HepG2 (cell line): ENCODE results near the gene TOR2A. TPM values are rescaled to one million over a fixed set of nuclear protein-coding genes. Genes with fewer than 3 reads are reported as not detected.

Experiments used
- ATAD3A ChIP-seq: sonication (generic); formaldehyde crosslinking; IDR thresholded peaks from 2 replicates; pipeline ENCODE4 v1.4.0; 2020; ENCODE audit warnings: missing genetic modification reagents
- BORCS8-MEF2B ChIP-seq: sonication (generic); formaldehyde crosslinking; IDR thresholded peaks from 2 replicates; pipeline ENCODE4 v1.8.0; 2022; ENCODE audit warnings: mild to moderate bottlenecking, missing genetic modification reagents
- CCDC6 ChIP-seq: sonication (generic); formaldehyde crosslinking; IDR thresholded peaks from 2 replicates; pipeline ENCODE4 v1.8.1; 2022; ENCODE audit warnings: mild to moderate bottlenecking, missing genetic modification reagents, moderate library complexity
- ESRRA ChIP-seq: sonication (generic); formaldehyde crosslinking; IDR thresholded peaks from 2 replicates; pipeline ENCODE4 v1.5.1; 2020; ENCODE audit warnings: mild to moderate bottlenecking, low read depth, missing genetic modification reagents
- GABPB1 ChIP-seq: IDR thresholded peaks from 2 replicates; pipeline ENCODE4 v1.6.1; 2016; ENCODE audit warnings: mild to moderate bottlenecking, missing genetic modification reagents, moderate library complexity, missing compliant biosample characterization
- GATAD2A ChIP-seq: IDR thresholded peaks from 2 replicates; pipeline ENCODE4 v1.6.1; 2016
- KAT8 ChIP-seq: IDR thresholded peaks from 2 replicates; pipeline ENCODE4 v1.6.1; 2016; ENCODE audit warnings: missing genetic modification reagents, missing compliant biosample characterization
- MED8 ChIP-seq: sonication (generic); formaldehyde crosslinking; IDR thresholded peaks from 2 replicates; pipeline ENCODE4 v1.8.1; 2023; ENCODE audit warnings: mild to moderate bottlenecking, missing genetic modification reagents; ENCODE audit not compliant: insufficient replicate concordance
- NFYC ChIP-seq: IDR thresholded peaks from 2 replicates; pipeline ENCODE4 v1.6.1; 2016; ENCODE audit warnings: missing genetic modification reagents, missing compliant biosample characterization
- THAP11 ChIP-seq: IDR thresholded peaks from 2 replicates; pipeline ENCODE4 v1.6.1; 2016; ENCODE audit warnings: missing biosample characterization, missing genetic modification reagents
- ZNF121 ChIP-seq: sonication (generic); formaldehyde crosslinking; IDR thresholded peaks from 2 replicates; pipeline ENCODE4 v1.5.0; 2020; ENCODE audit warnings: mild to moderate bottlenecking, missing genetic modification reagents
- ZNF205 ChIP-seq: IDR thresholded peaks from 2 replicates; pipeline ENCODE4 v1.6.1; 2018; ENCODE audit warnings: missing biosample characterization, missing genetic modification reagents
- ZNF264 ChIP-seq: sonication (generic); formaldehyde crosslinking; IDR thresholded peaks from 2 replicates; pipeline ENCODE4 v1.4.0; 2020; ENCODE audit warnings: missing genetic modification reagents
- ZNF274 ChIP-seq: sonication (generic); formaldehyde crosslinking; IDR thresholded peaks from 2 replicates; pipeline ENCODE4 v1.5.1; 2020; ENCODE audit warnings: mild to moderate bottlenecking, missing genetic modification reagents
- ZNF317 ChIP-seq: sonication (generic); formaldehyde crosslinking; IDR thresholded peaks from 2 replicates; pipeline ENCODE4 v1.5.0; 2020; ENCODE audit warnings: mild to moderate bottlenecking, missing genetic modification reagents
- ZNF430 ChIP-seq: sonication (generic); formaldehyde crosslinking; IDR thresholded peaks from 2 replicates; pipeline ENCODE4 v1.9.0; 2021; ENCODE audit warnings: mild to moderate bottlenecking, missing genetic modification reagents
- ZNF605 ChIP-seq: sonication (generic); formaldehyde crosslinking; IDR thresholded peaks from 2 replicates; pipeline ENCODE4 v1.8.0; 2022; ENCODE audit warnings: mild to moderate bottlenecking, missing genetic modification reagents
- ZNF629 ChIP-seq: sonication (generic); formaldehyde crosslinking; conservative IDR thresholded peaks from 2 replicates; pipeline ENCODE4 v1.5.0; 2020; ENCODE audit warnings: missing genetic modification reagents
- ZNF709 ChIP-seq: sonication (generic); formaldehyde crosslinking; IDR thresholded peaks from 2 replicates; pipeline ENCODE4 v1.5.0; 2020; ENCODE audit warnings: mild to moderate bottlenecking, missing genetic modification reagents
- polyA plus RNA-seq, 8 experiments: library from polyadenylated mRNA; depleted of rRNA in 3 of 8; stranded (reverse) in 7 of 8; unstranded in 1 of 8; fragments of >200 nt; fragmentation: Illumina TruSeq in 4 of 8; extraction: Trizol in 4 of 8; gene quantifications; 2 replicates each; pipeline versions ENCODE4 v1.2.1 to v1.2.3, GENCODE V29; 2011 to 2016; ENCODE audit warnings: low read depth in 4 of 8, missing spikeins in 1 of 8, mixed read lengths in 1 of 8; ENCODE audit not compliant: insufficient read depth in 1 of 8
- total RNA-seq, 5 experiments: library from RNA; depleted of rRNA; stranded (reverse); fragments of >200 nt; fragmentation: Illumina TruSeq; extraction: Trizol; gene quantifications; 2 replicates each; pipeline ENCODE4 v1.2.3, GENCODE V29; 2016; ENCODE audit warnings: low read depth in 1 of 5
- TF ChIP-seq, protein P1 (sequence below): sonication (generic); formaldehyde crosslinking; IDR thresholded peaks from 2 replicates; pipeline ENCODE4 v1.4.0; 2020; ENCODE audit warnings: missing genetic modification reagents, borderline replicate concordance
- TF ChIP-seq, protein P2 (sequence below): sonication (generic); formaldehyde crosslinking; IDR thresholded peaks from 2 replicates; pipeline ENCODE4 v1.4.0; 2020; ENCODE audit warnings: mild to moderate bottlenecking, missing genetic modification reagents
- TF ChIP-seq, protein P3 (sequence below): sonication (generic); formaldehyde crosslinking; IDR thresholded peaks from 2 replicates; pipeline ENCODE4 v1.4.0; 2020; ENCODE audit warnings: low read depth, missing genetic modification reagents

Gene TOR2A
- total and polyA plus RNA-seq, 2 of the 13 experiments (the other 11 are each of a cell fraction or from before 2014, with no cell fraction given) = 3.5 to 7.2 TPM

DNA sequence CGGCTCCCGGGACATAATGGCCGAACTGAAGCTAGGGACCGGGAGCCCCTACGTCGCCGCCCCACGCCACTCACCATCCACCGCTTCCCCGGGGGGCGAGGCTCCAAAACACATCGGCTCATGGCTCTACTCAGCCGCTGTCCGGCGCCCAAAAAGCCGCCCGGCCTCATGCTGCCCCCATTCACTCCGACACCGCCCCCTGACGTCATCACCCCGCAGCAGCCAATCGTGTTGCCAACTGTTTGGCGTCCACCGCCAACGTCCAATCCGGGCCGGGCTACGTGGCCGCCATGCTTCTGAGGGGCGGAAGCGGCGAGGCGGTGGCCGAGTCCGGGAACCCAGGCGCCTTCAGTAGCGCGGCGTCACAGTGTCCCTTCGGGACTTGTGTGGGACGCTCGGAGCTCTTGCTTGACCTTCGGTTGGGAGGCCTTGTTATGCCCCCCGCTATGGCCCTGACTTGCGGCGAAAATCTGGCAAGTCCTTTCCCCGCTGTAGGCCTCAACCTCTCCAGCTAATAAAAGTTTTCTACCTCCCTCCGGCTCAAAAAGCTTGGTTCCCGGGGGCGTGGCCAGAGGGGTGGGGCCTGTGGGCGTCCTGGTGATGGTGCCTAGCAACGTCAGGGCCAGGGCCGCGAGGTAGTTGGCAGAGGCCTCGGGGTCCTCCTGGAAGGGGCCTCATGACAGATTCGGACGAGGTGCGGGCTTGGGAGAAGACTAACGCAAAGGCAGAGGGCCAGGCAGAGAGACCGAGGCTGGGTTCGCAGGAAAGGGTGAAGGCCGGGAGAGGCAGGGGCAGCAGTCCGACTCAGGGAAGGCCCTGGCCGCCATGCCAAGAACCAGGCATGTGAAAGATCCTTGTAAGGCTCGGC is 19.4 kb downstream of the TOR2A start, which contains the start of the genes PTRH1 and TTC16 (continued):
- TF ChIP-seq BORCS8-MEF2B (CRISPR knock-in tag) = 0 out of 2 replicates have a peak, but pooled peaks have one; percentile 18
- peak; percentile 55; the same call in 1 of the 2 replicates for TF ChIP-seq ZNF264 (CRISPR knock-in tag)
- no peak for TF ChIP-seq ZNF274 (CRISPR knock-in tag)
- no peak for TF ChIP-seq ZNF121 (CRISPR knock-in tag)
- TF ChIP-seq ATAD3A (CRISPR knock-in tag) = no peak
- TF ChIP-seq, protein P1, sequence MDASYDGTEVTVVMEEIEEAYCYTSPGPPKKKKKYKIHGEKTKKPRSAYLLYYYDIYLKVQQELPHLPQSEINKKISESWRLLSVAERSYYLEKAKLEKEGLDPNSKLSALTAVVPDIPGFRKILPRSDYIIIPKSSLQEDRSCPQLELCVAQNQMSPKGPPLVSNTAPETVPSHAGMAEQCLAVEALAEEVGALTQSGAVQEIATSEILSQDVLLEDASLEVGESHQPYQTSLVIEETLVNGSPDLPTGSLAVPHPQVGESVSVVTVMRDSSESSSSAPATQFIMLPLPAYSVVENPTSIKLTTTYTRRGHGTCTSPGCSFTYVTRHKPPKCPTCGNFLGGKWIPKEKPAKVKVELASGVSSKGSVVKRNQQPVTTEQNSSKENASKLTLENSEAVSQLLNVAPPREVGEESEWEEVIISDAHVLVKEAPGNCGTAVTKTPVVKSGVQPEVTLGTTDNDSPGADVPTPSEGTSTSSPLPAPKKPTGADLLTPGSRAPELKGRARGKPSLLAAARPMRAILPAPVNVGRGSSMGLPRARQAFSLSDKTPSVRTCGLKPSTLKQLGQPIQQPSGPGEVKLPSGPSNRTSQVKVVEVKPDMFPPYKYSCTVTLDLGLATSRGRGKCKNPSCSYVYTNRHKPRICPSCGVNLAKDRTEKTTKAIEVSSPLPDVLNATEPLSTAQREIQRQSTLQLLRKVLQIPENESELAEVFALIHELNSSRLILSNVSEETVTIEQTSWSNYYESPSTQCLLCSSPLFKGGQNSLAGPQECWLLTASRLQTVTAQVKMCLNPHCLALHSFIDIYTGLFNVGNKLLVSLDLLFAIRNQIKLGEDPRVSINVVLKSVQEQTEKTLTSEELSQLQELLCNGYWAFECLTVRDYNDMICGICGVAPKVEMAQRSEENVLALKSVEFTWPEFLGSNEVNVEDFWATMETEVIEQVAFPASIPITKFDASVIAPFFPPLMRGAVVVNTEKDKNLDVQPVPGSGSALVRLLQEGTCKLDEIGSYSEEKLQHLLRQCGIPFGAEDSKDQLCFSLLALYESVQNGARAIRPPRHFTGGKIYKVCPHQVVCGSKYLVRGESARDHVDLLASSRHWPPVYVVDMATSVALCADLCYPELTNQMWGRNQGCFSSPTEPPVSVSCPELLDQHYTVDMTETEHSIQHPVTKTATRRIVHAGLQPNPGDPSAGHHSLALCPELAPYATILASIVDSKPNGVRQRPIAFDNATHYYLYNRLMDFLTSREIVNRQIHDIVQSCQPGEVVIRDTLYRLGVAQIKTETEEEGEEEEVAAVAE (CRISPR knock-in tag) = peak; percentile 98
- TF ChIP-seq KAT8 (CRISPR knock-in tag) = peak; percentile 88; the same call in 1 of the 2 replicates
- peak; percentile 99 for TF ChIP-seq NFYC (CRISPR knock-in tag)
- TF ChIP-seq MED8 (CRISPR knock-in tag) = peak; percentile 17
- no peak for TF ChIP-seq ZNF629 (CRISPR knock-in tag)
- TF ChIP-seq THAP11 (CRISPR knock-in tag) = peak; percentile 90
- 0 out of 2 replicates have a peak, but pooled peaks have one; percentile 46 for TF ChIP-seq ZNF317 (CRISPR knock-in tag)
- TF ChIP-seq, protein P2, sequence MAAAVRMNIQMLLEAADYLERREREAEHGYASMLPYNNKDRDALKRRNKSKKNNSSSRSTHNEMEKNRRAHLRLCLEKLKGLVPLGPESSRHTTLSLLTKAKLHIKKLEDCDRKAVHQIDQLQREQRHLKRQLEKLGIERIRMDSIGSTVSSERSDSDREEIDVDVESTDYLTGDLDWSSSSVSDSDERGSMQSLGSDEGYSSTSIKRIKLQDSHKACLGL (CRISPR knock-in tag) = peak; percentile 50; the same call in 1 of the 2 replicates
- TF ChIP-seq ZNF205 = no peak
- peak; percentile 52; the same call in 1 of the 2 replicates for TF ChIP-seq ZNF605
- no peak for TF ChIP-seq GATAD2A (CRISPR knock-in tag)
- TF ChIP-seq ZNF709 (CRISPR knock-in tag) = no peak
- peak; percentile 94 for TF ChIP-seq GABPB1 (CRISPR knock-in tag)
- TF ChIP-seq ESRRA (CRISPR knock-in tag) = peak; percentile 16; the same call in 1 of the 2 replicates
- TF ChIP-seq ZNF430 (CRISPR knock-in tag) = no peak; the same call in 1 of the 2 replicates
- TF ChIP-seq CCDC6 (CRISPR knock-in tag) = no peak
- TF ChIP-seq, protein P3, sequence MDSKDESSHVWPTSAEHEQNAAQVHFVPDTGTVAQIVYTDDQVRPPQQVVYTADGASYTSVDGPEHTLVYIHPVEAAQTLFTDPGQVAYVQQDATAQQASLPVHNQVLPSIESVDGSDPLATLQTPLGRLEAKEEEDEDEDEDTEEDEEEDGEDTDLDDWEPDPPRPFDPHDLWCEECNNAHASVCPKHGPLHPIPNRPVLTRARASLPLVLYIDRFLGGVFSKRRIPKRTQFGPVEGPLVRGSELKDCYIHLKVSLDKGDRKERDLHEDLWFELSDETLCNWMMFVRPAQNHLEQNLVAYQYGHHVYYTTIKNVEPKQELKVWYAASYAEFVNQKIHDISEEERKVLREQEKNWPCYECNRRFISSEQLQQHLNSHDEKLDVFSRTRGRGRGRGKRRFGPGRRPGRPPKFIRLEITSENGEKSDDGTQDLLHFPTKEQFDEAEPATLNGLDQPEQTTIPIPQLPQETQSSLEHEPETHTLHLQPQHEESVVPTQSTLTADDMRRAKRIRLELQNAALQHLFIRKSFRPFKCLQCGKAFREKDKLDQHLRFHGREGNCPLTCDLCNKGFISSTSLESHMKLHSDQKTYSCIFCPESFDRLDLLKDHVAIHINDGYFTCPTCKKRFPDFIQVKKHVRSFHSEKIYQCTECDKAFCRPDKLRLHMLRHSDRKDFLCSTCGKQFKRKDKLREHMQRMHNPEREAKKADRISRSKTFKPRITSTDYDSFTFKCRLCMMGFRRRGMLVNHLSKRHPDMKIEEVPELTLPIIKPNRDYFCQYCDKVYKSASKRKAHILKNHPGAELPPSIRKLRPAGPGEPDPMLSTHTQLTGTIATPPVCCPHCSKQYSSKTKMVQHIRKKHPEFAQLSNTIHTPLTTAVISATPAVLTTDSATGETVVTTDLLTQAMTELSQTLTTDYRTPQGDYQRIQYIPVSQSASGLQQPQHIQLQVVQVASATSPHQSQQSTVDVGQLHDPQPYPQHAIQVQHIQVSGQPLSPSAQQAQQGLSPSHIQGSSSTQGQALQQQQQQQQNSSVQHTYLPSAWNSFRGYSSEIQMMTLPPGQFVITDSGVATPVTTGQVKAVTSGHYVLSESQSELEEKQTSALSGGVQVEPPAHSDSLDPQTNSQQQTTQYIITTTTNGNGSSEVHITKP = peak; percentile 56; the same call in 1 of the 2 replicates
